GM12865 (cell line): ENCODE data around the gene TTLL11.
"Not testable (repeated sequence)": the region's sequence is repeated elsewhere in the genome, so short reads cannot be mapped to it uniquely, and the experiment has no call there.

ENCODE experiments used
- DNase-seq: peaks from one replicate; pipeline ENCODE4 v3.0.0; 2010; ENCODE audit warnings: low read depth
- H3K4me3 ChIP-seq: 2 replicates; pipeline ENCODE4 v1.5.1; 2011; ENCODE audit warnings: mild to moderate bottlenecking, low read depth, low read length, control low read depth
- CTCF ChIP-seq: IDR thresholded peaks from 2 replicates; pipeline ENCODE4 v1.5.1; 2011; ENCODE audit warnings: low read length, control low read depth, low read depth, inconsistent platforms; ENCODE audit not compliant: insufficient read depth; ENCODE audit errors: missing control alignments

The TTLL11 gene

GRCh38 chr9:122120316-122121071, 27.4 kb upstream of the TTLL11 start:
- no peak overlapping the region for H3K4me3 ChIP-seq
- no peak for DNase-seq
- TF ChIP-seq CTCF, result no peak

- no peak for TF ChIP-seq CTCF
- DNase-seq, result no peak
- no peak overlapping the region for H3K4me3 ChIP-seq
These were observed 26.6 kb upstream of the TTLL11 start for GRCh38 chr9:122119721-122120120.

- H3K4me3 ChIP-seq, result no peak overlapping the region
- DNase-seq, result no peak
- no peak for TF ChIP-seq CTCF
These were observed 26.0 kb upstream of the TTLL11 start for GRCh38 chr9:122119166-122119521.

- DNase-seq, result no peak
- no peak for TF ChIP-seq CTCF
- no peak overlapping the region for H3K4me3 ChIP-seq
These were observed 25.4 kb upstream of the TTLL11 start for GRCh38 chr9:122118343-122119165.

- not testable (repeated sequence) for H3K4me3 ChIP-seq, DNase-seq
These were observed 24.1 kb upstream of the TTLL11 start for GRCh38 chr9:122117241-122117640.

- no peak for DNase-seq
- no peak overlapping the region for H3K4me3 ChIP-seq
- no peak for TF ChIP-seq CTCF
These were observed 23.5 kb upstream of the TTLL11 start for GRCh38 chr9:122116448-122117173.

GRCh38 chr9:122116040-122116439, 22.9 kb upstream of the TTLL11 start:
- no peak for DNase-seq
- no peak overlapping the region for H3K4me3 ChIP-seq
- no peak for TF ChIP-seq CTCF
